ENCODE measurements around the gene FAM221A.

FAM221A gene

GRCh38 chr7:23679898-23680413 is at the start of gene FAM221A:
Gene FAM221A, plus strand, starts transcription at chr7:23680199. Its CDS starts 20 bp downstream, at chr7:23680219.
- Histone ChIP-seq H3K4me3 (replicated peaks; ENCODE audit: low read depth, low read length) (peak within 1 kb of the TSS; percentile 84), H3K27me3 (replicated peaks; ENCODE audit: control insufficient read depth, insufficient read depth, low read length) (no peaks in the 10 kb centered on the region), H3K36me3 (ENCODE audit: control insufficient read depth, insufficient read depth, low read length) (no peaks in the 10 kb centered on the region)
- peak; percentile 86 for DNase-seq (ENCODE audit: extremely low read depth, insufficient read length)
- TF ChIP-seq CTCF (IDR thresholded peaks at IDR 0.05; ENCODE audit: insufficient read depth, low read length, poor library complexity, severe bottlenecking) = peak; percentile 70

GRCh38 chr7:23633417-23633816 is 46.6 kb upstream of the FAM221A start:
- TF ChIP-seq CTCF (IDR thresholded peaks at IDR 0.05; ENCODE audit: insufficient read depth, low read length, poor library complexity, severe bottlenecking) = no peak
- Histone ChIP-seq H3K4me3 (replicated peaks; ENCODE audit: low read depth, low read length) (no peak overlapping the region), H3K27me3 (replicated peaks; ENCODE audit: control insufficient read depth, insufficient read depth, low read length) (no peaks in the 10 kb centered on the region), H3K36me3 (ENCODE audit: control insufficient read depth, insufficient read depth, low read length) (peaks cover 2% of the 10 kb centered on the region; the same call in 1 of the 2 replicates)
- DNase-seq (ENCODE audit: extremely low read depth, insufficient read length) = no peak

- Histone ChIP-seq H3K27me3 (replicated peaks; ENCODE audit: control insufficient read depth, insufficient read depth, low read length) (no peaks in the 10 kb centered on the region), H3K4me3 (replicated peaks; ENCODE audit: low read depth, low read length) (no peak overlapping the region), H3K36me3 (ENCODE audit: control insufficient read depth, insufficient read depth, low read length) (no peaks in the 10 kb centered on the region; the same call in 1 of the 2 replicates)
- DNase-seq (ENCODE audit: extremely low read depth, insufficient read length) = no peak
- TF ChIP-seq CTCF (IDR thresholded peaks at IDR 0.05; ENCODE audit: insufficient read depth, low read length, poor library complexity, severe bottlenecking) = no peak
Observed at GRCh38 chr7:23645822-23646221, 34.2 kb upstream of the FAM221A start.

GRCh38 chr7:23653942-23654341 is 26.1 kb upstream of the FAM221A start:
- Histone ChIP-seq H3K36me3 (ENCODE audit: control insufficient read depth, insufficient read depth, low read length) (no peaks in the 10 kb centered on the region), H3K4me3 (replicated peaks; ENCODE audit: low read depth, low read length) (no peak overlapping the region), H3K27me3 (replicated peaks; ENCODE audit: control insufficient read depth, insufficient read depth, low read length) (no peaks in the 10 kb centered on the region)
- no peak for DNase-seq (ENCODE audit: extremely low read depth, insufficient read length)
- TF ChIP-seq CTCF (IDR thresholded peaks at IDR 0.05; ENCODE audit: insufficient read depth, low read length, poor library complexity, severe bottlenecking) = no peak

- peak; percentile 18 for TF ChIP-seq CTCF (IDR thresholded peaks at IDR 0.05; ENCODE audit: insufficient read depth, low read length, poor library complexity, severe bottlenecking)
- DNase-seq (ENCODE audit: extremely low read depth, insufficient read length) = no peak
Observed at GRCh38 chr7:23654508-23654907, 25.5 kb upstream of the FAM221A start.

GRCh38 chr7:23655433-23655832 is 24.6 kb upstream of the FAM221A start:
- H3K36me3 ChIP-seq (ENCODE audit: control insufficient read depth, insufficient read depth, low read length) = no peaks in the 10 kb centered on the region
- TF ChIP-seq CTCF (IDR thresholded peaks at IDR 0.05; ENCODE audit: insufficient read depth, low read length, poor library complexity, severe bottlenecking) = no peak

More at GRCh38 chr7:23654508-23654907, 25.5 kb upstream of the FAM221A start:
- Histone ChIP-seq H3K27me3 (replicated peaks; ENCODE audit: control insufficient read depth, insufficient read depth, low read length) (no peaks in the 10 kb centered on the region), H3K36me3 (ENCODE audit: control insufficient read depth, insufficient read depth, low read length) (no peaks in the 10 kb centered on the region), H3K4me3 (replicated peaks; ENCODE audit: low read depth, low read length) (no peak overlapping the region)

More at GRCh38 chr7:23655433-23655832, 24.6 kb upstream of the FAM221A start:
- Histone ChIP-seq H3K27me3 (replicated peaks; ENCODE audit: control insufficient read depth, insufficient read depth, low read length) (no peaks in the 10 kb centered on the region), H3K4me3 (replicated peaks; ENCODE audit: low read depth, low read length) (no peak overlapping the region)
- no peak for DNase-seq (ENCODE audit: extremely low read depth, insufficient read length)
